ENCODE measurements around the gene CALY. TPM values are rescaled to one million over a fixed set of nuclear protein-coding genes. Genes with fewer than 3 reads are reported as not detected.

Gene CALY
- polyA plus RNA-seq, 4 donors: 1.1 to 3.0 TPM; not detected in 2

- no peak overlapping the region for H3K27ac ChIP-seq (ENCODE audit: low read depth in 1 of 3, low read length in 2 of 3)
Measured at GRCh38 chr10:133316732-133317131, 20.0 kb downstream of the CALY start.

GRCh38 chr10:133316266-133316665, 20.4 kb downstream of the CALY start:
- FAIRE-seq (no peak), DNase-seq (no peak)
- no peaks in the 10 kb centered on the region for H3K4me1 ChIP-seq (ENCODE audit: control insufficient read depth in 3 of 3, insufficient read depth in 2 of 3, low read depth in 1 of 3, low read length in 2 of 3)
- no peak overlapping the region for H3K4me3 ChIP-seq (ENCODE audit: low read depth in 1 of 3, low read length in 3 of 3)
- H3K27ac ChIP-seq (ENCODE audit: low read depth in 1 of 3, low read length in 2 of 3): no peak overlapping the region
- H3K9me3 ChIP-seq (ENCODE audit: control insufficient read depth in 2 of 2, insufficient read depth in 1 of 2, low read depth in 1 of 2, low read length in 1 of 2): no peaks in the 10 kb centered on the region
- peaks cover 0 to 6% (median 5%) of the 10 kb centered on the region in 3 donors for H3K27me3 ChIP-seq (ENCODE audit: control insufficient read depth in 3 of 3, insufficient read depth in 3 of 3, low read length in 3 of 3)
- WGBS, 3 donors: 90% methylated on average over 9 of the region's 9 CpGs
- H3K36me3 ChIP-seq (ENCODE audit: control insufficient read depth in 3 of 3, insufficient read depth in 2 of 3, low read depth in 1 of 3, low read length in 3 of 3): peaks cover 0 to 21% (median 4%) of the 10 kb centered on the region in 3 donors

More at GRCh38 chr10:133316732-133317131, 20.0 kb downstream of the CALY start:
- H3K9me3 ChIP-seq (ENCODE audit: control insufficient read depth in 2 of 2, insufficient read depth in 1 of 2, low read depth in 1 of 2, low read length in 1 of 2): no peaks in the 10 kb centered on the region
- H3K4me3 ChIP-seq (ENCODE audit: low read depth in 1 of 3, low read length in 3 of 3): no peak overlapping the region
- DNase-seq (no peak), FAIRE-seq (no peak)
- peaks cover 0 to 6% (median 5%) of the 10 kb centered on the region in 3 donors for H3K27me3 ChIP-seq (ENCODE audit: control insufficient read depth in 3 of 3, insufficient read depth in 3 of 3, low read length in 3 of 3)
- peaks cover 0 to 18% (median 4%) of the 10 kb centered on the region in 3 donors for H3K36me3 ChIP-seq (ENCODE audit: control insufficient read depth in 3 of 3, insufficient read depth in 2 of 3, low read depth in 1 of 3, low read length in 3 of 3)
- no peaks in the 10 kb centered on the region for H3K4me1 ChIP-seq (ENCODE audit: control insufficient read depth in 3 of 3, insufficient read depth in 2 of 3, low read depth in 1 of 3, low read length in 2 of 3)
- WGBS, 3 donors: 82 to 86% (median 83%) methylated on average over 7 of the region's 7 CpGs

GRCh38 chr10:133315847-133316246, 20.8 kb downstream of the CALY start:
- Histone ChIP-seq H3K36me3 (ENCODE audit: control insufficient read depth in 3 of 3, insufficient read depth in 2 of 3, low read depth in 1 of 3, low read length in 3 of 3) (peaks cover 0 to 22% (median 4%) of the 10 kb centered on the region in 3 donors), H3K4me3 (ENCODE audit: low read depth in 1 of 3, low read length in 3 of 3) (no peak overlapping the region), H3K4me1 (ENCODE audit: control insufficient read depth in 3 of 3, insufficient read depth in 2 of 3, low read depth in 1 of 3, low read length in 2 of 3) (no peaks in the 10 kb centered on the region), H3K27me3 (ENCODE audit: control insufficient read depth in 3 of 3, insufficient read depth in 3 of 3, low read length in 3 of 3) (peaks cover 0 to 6% (median 5%) of the 10 kb centered on the region in 3 donors), H3K9me3 (ENCODE audit: control insufficient read depth in 2 of 2, insufficient read depth in 1 of 2, low read depth in 1 of 2, low read length in 1 of 2) (no peaks in the 10 kb centered on the region), H3K27ac (ENCODE audit: low read depth in 1 of 3, low read length in 2 of 3) (no peak overlapping the region)
- DNase-seq: no peak
- FAIRE-seq: no peak
- 80 to 84% (median 84%) methylated on average over 5 of the region's 5 CpGs for WGBS, 3 donors

GRCh38 chr10:133314911-133315310, 21.8 kb downstream of the CALY start:
- Histone ChIP-seq H3K36me3 (ENCODE audit: control insufficient read depth in 3 of 3, insufficient read depth in 2 of 3, low read depth in 1 of 3, low read length in 3 of 3) (peaks cover 0 to 31% (median 4%) of the 10 kb centered on the region in 3 donors), H3K27me3 (ENCODE audit: control insufficient read depth in 3 of 3, insufficient read depth in 3 of 3, low read length in 3 of 3) (peaks cover 0 to 6% (median 3%) of the 10 kb centered on the region in 3 donors), H3K27ac (ENCODE audit: low read depth in 1 of 3, low read length in 2 of 3) (no peak overlapping the region), H3K9me3 (ENCODE audit: control insufficient read depth in 2 of 2, insufficient read depth in 1 of 2, low read depth in 1 of 2, low read length in 1 of 2) (no peaks in the 10 kb centered on the region), H3K4me1 (ENCODE audit: control insufficient read depth in 3 of 3, insufficient read depth in 2 of 3, low read depth in 1 of 3, low read length in 2 of 3) (no peaks in the 10 kb centered on the region), H3K4me3 (ENCODE audit: low read depth in 1 of 3, low read length in 3 of 3) (no peak overlapping the region)
- no peak for FAIRE-seq
- 89 to 94% (median 90%) methylated on average over 12 of the region's 12 CpGs for WGBS, 3 donors
- no peak for DNase-seq

GRCh38 chr10:133313192-133313591, 23.5 kb downstream of the CALY start:
- peaks cover 0 to 4% (median 0%) of the 10 kb centered on the region in 3 donors for H3K4me1 ChIP-seq (ENCODE audit: control insufficient read depth in 3 of 3, insufficient read depth in 2 of 3, low read depth in 1 of 3, low read length in 2 of 3)
- no peak overlapping the region for H3K4me3 ChIP-seq (ENCODE audit: low read depth in 1 of 3, low read length in 3 of 3)
- 81 to 87% (median 82%) methylated on average over 4 of the region's 4 CpGs for WGBS, 3 donors
- H3K9me3 ChIP-seq (ENCODE audit: control insufficient read depth in 2 of 2, insufficient read depth in 1 of 2, low read depth in 1 of 2, low read length in 1 of 2): no peaks in the 10 kb centered on the region
- peaks cover 0 to 37% (median 4%) of the 10 kb centered on the region in 3 donors for H3K36me3 ChIP-seq (ENCODE audit: control insufficient read depth in 3 of 3, insufficient read depth in 2 of 3, low read depth in 1 of 3, low read length in 3 of 3)
- DNase-seq (no peak), FAIRE-seq (no peak)
- no peak overlapping the region for H3K27ac ChIP-seq (ENCODE audit: low read depth in 1 of 3, low read length in 2 of 3)
- H3K27me3 ChIP-seq (ENCODE audit: control insufficient read depth in 3 of 3, insufficient read depth in 3 of 3, low read length in 3 of 3): no peaks in the 10 kb centered on the region

GRCh38 chr10:133312769-133313145, 23.9 kb downstream of the CALY start:
- no peak overlapping the region for H3K4me3 ChIP-seq (ENCODE audit: low read depth in 1 of 3, low read length in 3 of 3)
- no peaks in the 10 kb centered on the region for H3K9me3 ChIP-seq (ENCODE audit: control insufficient read depth in 2 of 2, insufficient read depth in 1 of 2, low read depth in 1 of 2, low read length in 1 of 2)
- H3K4me1 ChIP-seq (ENCODE audit: control insufficient read depth in 3 of 3, insufficient read depth in 2 of 3, low read depth in 1 of 3, low read length in 2 of 3): peaks cover 0 to 4% (median 0%) of the 10 kb centered on the region in 3 donors
- H3K27me3 ChIP-seq (ENCODE audit: control insufficient read depth in 3 of 3, insufficient read depth in 3 of 3, low read length in 3 of 3): no peaks in the 10 kb centered on the region
- FAIRE-seq (no peak), DNase-seq (no peak)
- no peak overlapping the region for H3K27ac ChIP-seq (ENCODE audit: low read depth in 1 of 3, low read length in 2 of 3)
- 89 to 94% (median 93%) methylated on average over 9 of the region's 9 CpGs for WGBS, 3 donors
- H3K36me3 ChIP-seq (ENCODE audit: control insufficient read depth in 3 of 3, insufficient read depth in 2 of 3, low read depth in 1 of 3, low read length in 3 of 3): peaks cover 0 to 37% (median 4%) of the 10 kb centered on the region in 3 donors

- Histone ChIP-seq H3K9me3 (ENCODE audit: control insufficient read depth in 2 of 2, insufficient read depth in 1 of 2, low read depth in 1 of 2, low read length in 1 of 2) (no peaks in the 10 kb centered on the region), H3K27me3 (ENCODE audit: control insufficient read depth in 3 of 3, insufficient read depth in 3 of 3, low read length in 3 of 3) (no peaks in the 10 kb centered on the region), H3K36me3 (ENCODE audit: control insufficient read depth in 3 of 3, insufficient read depth in 2 of 3, low read depth in 1 of 3, low read length in 3 of 3) (peaks cover 0 to 37% (median 4%) of the 10 kb centered on the region in 3 donors), H3K27ac (ENCODE audit: low read depth in 1 of 3, low read length in 2 of 3) (no peak overlapping the region), H3K4me3 (ENCODE audit: low read depth in 1 of 3, low read length in 3 of 3) (no peak overlapping the region), H3K4me1 (ENCODE audit: control insufficient read depth in 3 of 3, insufficient read depth in 2 of 3, low read depth in 1 of 3, low read length in 2 of 3) (peaks cover 0 to 8% (median 2%) of the 10 kb centered on the region in 3 donors)
- DNase-seq (no peak), FAIRE-seq (no peak)
- 89 to 94% (median 90%) methylated on average over 23 of the region's 23 CpGs for WGBS, 3 donors
Measured at GRCh38 chr10:133312016-133312768, 24.5 kb downstream of the CALY start.

- Histone ChIP-seq H3K4me1 (ENCODE audit: control insufficient read depth in 3 of 3, insufficient read depth in 2 of 3, low read depth in 1 of 3, low read length in 2 of 3) (peaks cover 0 to 12% (median 7%) of the 10 kb centered on the region in 3 donors), H3K27ac (ENCODE audit: low read depth in 1 of 3, low read length in 2 of 3) (no peak overlapping the region), H3K4me3 (ENCODE audit: low read depth in 1 of 3, low read length in 3 of 3) (no peak overlapping the region), H3K27me3 (ENCODE audit: control insufficient read depth in 3 of 3, insufficient read depth in 3 of 3, low read length in 3 of 3) (no peaks in the 10 kb centered on the region), H3K9me3 (ENCODE audit: control insufficient read depth in 2 of 2, insufficient read depth in 1 of 2, low read depth in 1 of 2, low read length in 1 of 2) (no peaks in the 10 kb centered on the region), H3K36me3 (ENCODE audit: control insufficient read depth in 3 of 3, insufficient read depth in 2 of 3, low read depth in 1 of 3, low read length in 3 of 3) (peaks cover 0 to 37% (median 4%) of the 10 kb centered on the region in 3 donors)
- WGBS, 3 donors: 94 to 95% (median 94%) methylated on average over 10 of the region's 10 CpGs
- no peak for DNase-seq
- no peak for FAIRE-seq
Measured at GRCh38 chr10:133311570-133311969, 25.1 kb downstream of the CALY start.

Measured in small intestine (tissue), 7 donors.